Raji (cell line): ENCODE data around the gene CCDC30.

ENCODE experiments used
- POLR2A ChIP-seq: IDR thresholded peaks from 2 replicates; pipeline ENCODE4 v1.6.1; 2011; ENCODE audit warnings: low read depth, low read length, control low read depth; ENCODE audit not compliant: insufficient read depth

Gene CCDC30

GRCh38 chr1:42674682-42675081 is 211.6 kb downstream of the CCDC30 start:
- no peak for TF ChIP-seq POLR2A

DNA sequence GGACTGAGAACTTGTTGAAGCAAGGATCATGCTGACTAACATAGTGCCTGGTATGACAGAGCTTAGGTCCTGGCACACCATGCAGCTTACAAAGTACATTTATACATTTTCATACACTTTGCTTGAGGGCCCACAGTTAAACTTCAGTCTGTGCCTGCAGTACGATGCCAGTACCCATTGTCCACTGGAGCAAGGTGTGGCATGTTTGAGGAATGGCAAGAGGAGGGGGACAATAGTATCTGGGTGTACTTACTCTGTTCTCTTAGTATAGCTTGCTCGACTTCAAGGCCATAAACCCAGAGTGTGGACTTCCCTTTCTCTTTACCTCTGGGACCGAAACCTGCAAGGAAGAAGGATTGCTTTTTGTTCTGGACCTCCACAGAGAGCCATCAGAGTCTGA is 212.4 kb downstream of the CCDC30 start:
- no peak for TF ChIP-seq POLR2A

GRCh38 chr1:42676534-42677087 is 213.5 kb downstream of the CCDC30 start:
- no peak for TF ChIP-seq POLR2A

DNA sequence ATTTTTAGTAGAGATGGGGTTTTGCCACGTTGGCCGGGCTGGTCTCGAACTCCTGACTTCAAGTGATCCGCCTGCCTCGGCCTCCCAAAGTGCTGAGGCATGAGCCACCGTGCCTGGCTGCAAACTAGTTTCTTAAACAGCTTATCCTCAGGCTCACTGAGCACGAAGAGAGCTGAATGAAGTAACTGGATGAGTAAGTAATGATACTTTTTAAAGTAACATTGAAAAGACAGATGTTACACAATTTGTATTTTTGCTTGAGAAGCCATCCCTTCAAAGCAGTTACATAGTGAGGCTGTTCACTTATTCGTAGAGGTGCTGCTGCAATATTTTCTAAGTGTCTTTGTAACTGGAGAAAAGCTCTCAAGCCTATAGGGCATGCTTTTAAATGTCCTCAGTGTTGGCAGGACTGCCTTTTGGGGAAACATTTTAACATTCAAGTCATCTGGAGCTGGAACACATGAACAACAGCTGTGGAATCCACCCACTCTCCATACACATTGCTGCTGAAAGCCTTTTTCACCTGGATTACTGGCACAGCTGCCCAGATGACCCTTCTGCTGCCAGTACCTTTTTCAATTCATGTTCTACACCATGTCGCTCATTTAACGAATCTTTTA is 216.4 kb downstream of the CCDC30 start:
- TF ChIP-seq POLR2A: no peak

- no peak for TF ChIP-seq POLR2A
These were observed 217.0 kb downstream of the CCDC30 start for GRCh38 chr1:42680055-42680454.

GRCh38 chr1:42680921-42681683 is 218.0 kb downstream of the CCDC30 start:
- no peak for TF ChIP-seq POLR2A

DNA sequence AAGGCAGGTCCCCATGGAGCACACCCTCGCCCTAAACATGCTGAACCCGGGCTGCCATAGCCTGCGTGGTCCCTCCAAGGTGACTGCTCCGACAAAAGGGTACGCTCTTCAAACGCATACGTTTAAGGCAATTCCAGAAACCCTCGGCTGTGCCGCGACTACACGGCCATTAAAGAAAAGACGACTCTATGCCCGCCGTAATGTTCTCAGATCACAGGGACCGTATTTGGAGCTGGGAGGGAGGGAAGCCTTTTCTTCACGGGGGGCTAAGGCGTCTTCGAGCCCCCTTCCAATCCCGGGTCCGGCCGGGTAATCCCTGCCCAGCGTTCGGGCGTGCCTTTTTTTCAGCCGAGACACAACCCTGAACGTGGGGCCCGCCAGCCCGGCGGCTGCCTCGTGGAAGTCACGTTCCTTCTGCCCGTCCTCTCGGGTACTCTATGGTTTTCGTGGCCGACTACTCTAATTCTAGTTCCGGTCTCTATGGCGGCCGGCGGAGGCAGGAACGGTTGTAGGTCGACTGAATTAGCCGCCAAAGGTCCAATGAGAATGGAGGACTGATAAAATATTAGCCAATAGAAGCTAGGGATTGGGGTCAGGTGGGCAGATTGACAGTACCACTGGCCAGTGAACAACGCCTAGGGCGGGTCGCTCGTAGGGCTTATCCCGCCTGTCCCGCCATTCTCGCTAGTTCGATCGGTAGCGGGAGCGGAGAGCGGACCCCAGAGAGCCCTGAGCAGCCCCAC is 218.8 kb downstream of the CCDC30 start, which contains the start of gene YBX1:
YBX1 (plus strand) TSS at position 678 of the 743 bp plus-strand sequence. CDS start 148 bp downstream, outside the sequence.
- peak; percentile 69 for TF ChIP-seq POLR2A

DNA sequence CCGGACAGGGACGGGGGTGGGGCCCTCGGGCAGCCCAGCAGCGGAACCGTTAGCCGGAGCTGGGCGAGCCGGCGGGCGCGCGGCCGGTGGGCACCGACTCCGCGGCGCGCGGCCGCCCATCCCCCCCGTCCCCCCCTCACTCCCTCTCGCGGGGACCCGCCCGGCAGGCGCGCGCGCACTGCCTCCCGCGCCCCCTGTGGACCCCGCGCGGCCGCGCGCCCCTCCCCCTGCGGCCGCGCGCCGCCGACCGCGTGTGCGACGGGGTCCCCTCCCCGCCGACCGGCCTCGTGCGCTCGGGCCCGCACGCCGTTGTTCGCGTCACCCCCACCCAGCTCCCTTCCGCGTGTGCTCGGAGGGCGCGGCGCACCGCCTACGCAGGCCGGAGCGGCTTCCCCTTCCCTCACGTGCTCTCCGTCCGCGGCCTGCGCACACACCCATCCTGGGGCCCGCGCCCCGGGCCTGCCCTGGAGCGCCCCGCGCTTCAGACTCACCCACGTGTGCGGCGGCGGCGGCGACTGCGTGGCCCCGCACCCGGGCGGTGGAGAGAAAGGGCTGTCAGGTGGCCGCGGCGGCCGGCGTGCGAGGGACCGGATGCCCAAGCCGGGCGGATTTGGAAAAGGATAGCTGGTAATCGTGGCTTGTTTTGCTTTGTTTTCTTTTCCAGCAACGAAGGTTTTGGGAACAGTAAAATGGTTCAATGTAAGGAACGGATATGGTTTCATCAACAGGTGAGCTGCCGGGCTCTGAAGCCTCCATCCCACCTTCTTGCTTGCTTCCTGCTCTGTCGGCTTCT is 219.8 kb downstream of the CCDC30 start:
- peak; percentile 59 for TF ChIP-seq POLR2A

- no peak for TF ChIP-seq POLR2A
These were observed 221.1 kb downstream of the CCDC30 start for GRCh38 chr1:42684139-42684538.

DNA sequence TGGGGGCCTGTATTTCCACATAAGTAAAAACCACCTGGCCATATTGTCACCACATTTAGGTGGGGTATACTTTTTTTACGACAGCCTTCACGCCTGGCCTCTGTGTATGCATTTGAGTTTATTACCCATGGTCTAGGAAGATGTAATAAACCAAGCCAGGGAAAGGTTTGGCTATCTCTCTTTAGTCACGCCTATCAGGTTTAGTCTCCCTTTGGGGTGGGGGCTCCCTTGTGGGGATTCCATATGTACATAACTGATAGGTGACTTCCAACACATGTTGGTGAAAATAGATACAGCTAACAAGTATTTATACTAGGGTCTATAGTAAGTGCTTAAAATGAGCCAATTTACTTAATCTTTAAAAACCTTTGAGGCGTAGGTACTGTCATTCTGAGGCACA is 223.3 kb downstream of the CCDC30 start:
- TF ChIP-seq POLR2A: no peak

DNA sequence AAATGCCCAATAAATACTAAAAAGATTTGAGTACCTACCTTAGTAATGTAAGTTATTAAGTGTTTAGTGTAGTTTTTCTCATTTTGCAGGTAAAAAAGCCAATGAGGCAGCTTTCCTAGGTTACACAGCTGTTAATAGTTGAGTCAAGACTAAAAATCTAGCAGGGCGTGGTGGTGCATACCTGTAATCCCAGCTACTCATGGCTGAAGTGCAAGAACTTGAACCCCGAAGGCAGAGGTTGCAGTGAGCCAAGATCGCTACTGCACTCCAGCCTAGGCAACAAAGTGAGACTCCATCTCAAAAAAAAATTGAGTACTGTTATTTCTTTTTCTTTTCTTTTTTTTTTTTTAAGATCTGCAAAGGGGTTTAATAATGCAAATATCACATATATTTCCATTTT is 226.8 kb downstream of the CCDC30 start:
- TF ChIP-seq POLR2A: no peak

DNA sequence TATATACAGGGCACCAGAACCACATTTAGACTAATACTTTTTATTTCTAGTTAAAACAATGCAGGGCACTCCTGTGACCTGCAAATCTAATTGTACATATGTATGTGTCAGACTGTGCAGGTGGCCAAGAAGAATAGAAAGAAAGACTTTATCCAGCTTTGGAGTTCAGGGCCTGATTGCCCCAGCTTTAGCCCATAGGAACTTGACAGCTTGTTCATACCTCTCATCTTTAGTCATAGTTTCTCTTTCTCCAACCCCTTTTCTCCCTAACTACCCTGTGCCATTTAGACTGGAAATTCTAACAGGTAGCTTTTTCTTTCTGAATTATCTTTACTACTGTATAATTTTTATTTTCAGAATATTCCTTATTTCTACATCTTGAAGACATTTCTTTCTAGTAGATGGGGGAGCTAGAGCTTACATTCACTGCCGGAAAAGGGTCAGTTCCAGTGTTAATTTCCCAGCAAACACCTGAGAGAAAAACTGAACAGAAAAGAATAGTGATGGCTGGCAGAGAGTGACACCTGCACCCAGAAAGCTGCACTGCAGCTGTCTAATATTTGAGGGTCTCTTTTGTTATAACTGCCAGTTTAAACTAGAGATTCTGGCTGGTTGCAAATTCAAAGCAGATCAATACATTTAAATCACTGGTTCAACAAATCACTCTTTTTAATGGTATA is 227.5 kb downstream of the CCDC30 start:
- no peak for TF ChIP-seq POLR2A

DNA sequence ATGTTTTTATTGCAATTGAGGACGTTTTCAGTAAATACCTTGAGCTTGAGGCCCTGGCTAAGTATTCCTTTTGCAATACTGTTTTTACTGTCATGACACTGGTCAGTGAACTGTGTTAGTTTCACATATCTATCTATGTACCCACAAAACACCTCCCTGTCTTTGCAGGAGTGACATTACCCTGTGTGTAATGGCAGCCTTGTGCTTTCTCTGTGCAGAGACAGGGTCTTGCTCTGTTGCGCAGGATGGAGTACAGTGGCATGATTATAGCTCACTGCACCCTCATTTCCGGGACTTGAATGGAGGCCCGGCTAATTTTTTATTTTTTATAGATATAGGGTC is 228.0 kb downstream of the CCDC30 start:
- no peak for TF ChIP-seq POLR2A

DNA sequence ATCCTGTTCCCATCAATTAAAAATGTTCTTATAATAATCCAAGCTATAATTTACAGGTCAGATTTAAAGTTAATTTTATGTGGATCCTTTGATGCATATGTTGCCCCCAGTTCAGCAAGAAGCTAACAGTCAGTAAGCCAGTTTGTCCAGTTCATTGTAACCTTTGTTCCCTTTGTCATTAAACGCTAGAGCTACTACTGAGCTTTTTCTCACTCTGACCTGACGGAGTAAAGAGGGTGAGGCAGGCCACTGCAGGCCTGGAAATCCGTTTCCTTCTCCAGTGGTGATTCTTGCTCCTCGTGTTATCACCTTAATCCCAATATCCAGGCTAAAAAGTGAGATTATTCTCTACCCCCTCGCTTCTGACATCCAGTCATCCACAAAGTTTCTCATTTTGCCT is 229.4 kb downstream of the CCDC30 start:
- no peak for TF ChIP-seq POLR2A
